Activated T-cell treated with anti-CD3 and anti-CD28 coated beads for 24 hours (primary cell): ENCODE measurements around the gene NR2F1.
"Not testable (repeated sequence)": the region's sequence is repeated elsewhere in the genome, so short reads cannot be mapped to it uniquely, and the experiment has no call there.

Source experiments
- DNase-seq: peaks from one replicate; pipeline ENCODE4 v3.0.0-alpha.2; 2020; ENCODE audit warnings: low read depth

Gene NR2F1

GRCh38 chr5:93582677-93583438 is at the start of gene NR2F1:
NR2F1 (plus strand) TSS chr5:93583222; CDS start chr5:93585024, 1,802 bp downstream.
- no peak for DNase-seq

GRCh38 chr5:93545872-93546271 is 37.1 kb upstream of the NR2F1 start:
- DNase-seq, result no peak

GRCh38 chr5:93549594-93549993 is 33.4 kb upstream of the NR2F1 start:
- DNase-seq, result not testable (repeated sequence)

GRCh38 chr5:93557021-93557604 is 25.9 kb upstream of the NR2F1 start:
- no peak for DNase-seq

GRCh38 chr5:93566091-93566490 is 16.9 kb upstream of the NR2F1 start:
- no peak for DNase-seq

GRCh38 chr5:93567424-93567823 is 15.6 kb upstream of the NR2F1 start:
- DNase-seq, result no peak

- DNase-seq, result no peak
These were observed 13.5 kb upstream of the NR2F1 start for GRCh38 chr5:93569300-93570160.

- DNase-seq, result no peak
These were observed 12.5 kb upstream of the NR2F1 start for GRCh38 chr5:93570294-93571113.

- no peak for DNase-seq
These were observed 11.7 kb upstream of the NR2F1 start for GRCh38 chr5:93571114-93571949.

- DNase-seq, result no peak
These were observed 10.9 kb upstream of the NR2F1 start for GRCh38 chr5:93572101-93572607.

GRCh38 chr5:93572608-93573353 is 10.2 kb upstream of the NR2F1 start:
- no peak for DNase-seq

GRCh38 chr5:93573354-93574351 is 9.4 kb upstream of the NR2F1 start:
- DNase-seq, result no peak

- no peak for DNase-seq
These were observed 8.3 kb upstream of the NR2F1 start for GRCh38 chr5:93574491-93575305.

GRCh38 chr5:93575461-93576414 is 7.3 kb upstream of the NR2F1 start:
- no peak for DNase-seq

GRCh38 chr5:93576994-93577853 is 5.8 kb upstream of the NR2F1 start:
- DNase-seq, result no peak
